ENCODE measurements around the gene TRAPPC8. TPM values are rescaled to one million over a fixed set of nuclear protein-coding genes. Genes with fewer than 3 reads are reported as not detected.

The TRAPPC8 gene
- total and polyA plus RNA-seq, 2 of the 13 experiments (the other 11 are each of a cell fraction or from before 2014, with no cell fraction given) = 34.6 to 50.8 TPM

DNA sequence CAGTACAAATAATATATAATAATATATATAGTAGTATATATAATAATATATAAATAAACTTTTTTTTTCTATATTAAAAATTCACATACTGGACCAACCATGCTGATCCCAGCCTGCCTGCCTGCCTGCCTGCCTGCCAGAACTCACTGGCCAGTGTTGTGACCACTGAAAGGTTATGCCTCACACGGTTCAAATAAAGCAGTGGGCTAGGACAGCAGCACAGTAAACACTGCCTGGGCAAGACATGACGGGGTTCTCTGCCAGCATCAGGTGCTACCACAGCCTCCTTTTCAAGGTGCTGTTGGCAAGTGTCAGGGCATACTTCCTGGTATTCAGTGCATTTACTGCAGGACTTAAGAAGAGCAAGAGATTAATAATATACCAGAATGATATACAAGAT is 67.6 kb downstream of the TRAPPC8 start:
- no peaks in the 10 kb centered on the region for H3K9me3 ChIP-seq (ENCODE audit: low read length)
- ChIA-PET CTCF (ENCODE audit: low intra/inter-chr PET ratio, low total read pairs) (no interaction called here), POLR2A (no interaction called here)
- no TSS peak for BruUV-seq (replicated peaks)
- ATAC-seq (no peak), DNase-seq (ENCODE audit: low spot score) (no peak), FAIRE-seq (no peak)
- intact Hi-C loops (cut with micrococcal nuclease; ENCODE audit: unreplicated experiment) = no loop called here
- no peak overlapping the region for H3K9ac ChIP-seq (ENCODE audit: insufficient read depth, low read depth, low read length)
- no peaks in the 10 kb centered on the region for H3K27me3 ChIP-seq (ENCODE audit: control insufficient read depth in 1 of 2, insufficient read depth in 2 of 2, low read length in 2 of 2)
- TF ChIP-seq FOXK1 (CRISPR knock-in tag; IDR thresholded peaks at IDR 0.05; ENCODE audit: borderline replicate concordance, low read depth) = no peak
- TF ChIP-seq, protein P1, sequence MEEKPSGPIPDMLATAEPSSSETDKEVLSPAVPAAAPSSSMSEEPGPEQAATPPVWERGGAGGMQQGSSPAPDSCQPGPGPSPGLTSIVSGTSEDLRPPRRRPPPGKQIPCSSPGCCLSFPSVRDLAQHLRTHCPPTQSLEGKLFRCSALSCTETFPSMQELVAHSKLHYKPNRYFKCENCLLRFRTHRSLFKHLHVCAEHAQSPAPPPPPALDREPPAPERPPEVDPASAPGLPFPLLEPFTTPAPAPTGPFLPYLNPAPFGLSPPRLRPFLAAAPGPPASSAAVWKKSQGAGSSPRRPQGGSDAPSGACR (CRISPR knock-in tag; IDR thresholded peaks at IDR 0.05) = no peak
- no peak for TF ChIP-seq GABPB1 (CRISPR knock-in tag; IDR thresholded peaks at IDR 0.05)
- TF ChIP-seq FOXP1 (IDR thresholded peaks at IDR 0.05) = no peak
- no peak for TF ChIP-seq FOXP1 (CRISPR knock-in tag; IDR thresholded peaks at IDR 0.05)
- TF ChIP-seq BATF2 (CRISPR knock-in tag; IDR thresholded peaks at IDR 0.05) = no peak
- no peak for TF ChIP-seq AHR (CRISPR knock-in tag; IDR thresholded peaks at IDR 0.05)
- TF ChIP-seq MZF1 (CRISPR knock-in tag; IDR thresholded peaks at IDR 0.05; ENCODE audit: borderline replicate concordance) = no peak
- in situ Hi-C loops (cut with HindIII; ENCODE audit: extremely low pct_ligation_motif_present, low pct_unique_long_range_greater_than_20kb) = no loop called here
- peaks cover 3% of the 10 kb centered on the region for H3K79me2 ChIP-seq (ENCODE audit: insufficient read depth, low read length)
- H3K4me1 ChIP-seq (ENCODE audit: insufficient read depth, low read length) = peaks cover 18% of the 10 kb centered on the region
- H3K4me3 ChIP-seq (replicated peaks in 1 of 3; ENCODE audit: insufficient read depth in 1 of 3, low read depth in 2 of 3, low read length in 3 of 3) = no peak overlapping the region
- no peaks in the 10 kb centered on the region for H4K20me1 ChIP-seq (ENCODE audit: insufficient read depth, low read length)
- peaks cover 3 to 44% of the 10 kb centered on the region in 2 experiments; a peak in 4 of 5 replicates for H3K36me3 ChIP-seq (replicated peaks in 1 of 2; ENCODE audit: control insufficient read depth in 1 of 2, insufficient read depth in 2 of 2, low read length in 2 of 2)
- H3K27ac ChIP-seq (ENCODE audit: extremely low read length, insufficient read depth, low read length) = no peak overlapping the region
- 82% methylated on average over 2 of the region's 2 CpGs for WGBS (ENCODE audit: low lambda C conversion rate)
- no peak overlapping the region for H3K4me2 ChIP-seq (ENCODE audit: low read depth, low read length)
- no peak overlapping the region for H2AFZ ChIP-seq (ENCODE audit: low read length)

- H2AFZ ChIP-seq (ENCODE audit: low read length) = no peak overlapping the region
- no peak for FAIRE-seq
- ChIA-PET CTCF (ENCODE audit: low intra/inter-chr PET ratio, low total read pairs) (no interaction called here), POLR2A (no interaction called here)
- H4K20me1 ChIP-seq (ENCODE audit: insufficient read depth, low read length) = no peaks in the 10 kb centered on the region
- H3K4me1 ChIP-seq (ENCODE audit: insufficient read depth, low read length) = no peaks in the 10 kb centered on the region
- no peak overlapping the region for H3K9ac ChIP-seq (ENCODE audit: insufficient read depth, low read depth, low read length)
- H3K27me3 ChIP-seq (ENCODE audit: control insufficient read depth in 1 of 2, insufficient read depth in 2 of 2, low read length in 2 of 2) = no peaks in the 10 kb centered on the region
- H3K36me3 ChIP-seq (replicated peaks in 1 of 2; ENCODE audit: control insufficient read depth in 1 of 2, insufficient read depth in 2 of 2, low read length in 2 of 2) = peaks cover 9 to 42% of the 10 kb centered on the region in 2 experiments
- no TSS peak for BruUV-seq (replicated peaks)
- no peaks in the 10 kb centered on the region for H3K9me3 ChIP-seq (ENCODE audit: low read length)
- WGBS (ENCODE audit: low lambda C conversion rate) = 96% methylated on average over 1 of the region's 1 CpG
- TF ChIP-seq JDP2 (CRISPR knock-in tag; IDR thresholded peaks at IDR 0.05; ENCODE audit: borderline replicate concordance) (no peak), SRSF9 (IDR thresholded peaks at IDR 0.05; ENCODE audit: borderline replicate concordance, insufficient read depth, low read depth, low read length, poor library complexity, severe bottlenecking) (no peak), ZNF841 (CRISPR knock-in tag; IDR thresholded peaks at IDR 0.05; ENCODE audit: borderline replicate concordance) (no peak), CEBPB (IDR thresholded peaks at IDR 0.05; ENCODE audit: borderline replicate concordance, low read depth, low read length) (peak; percentile 30; the same call in 1 of the 2 replicates), DNMT1 (CRISPR knock-in tag; IDR thresholded peaks at IDR 0.05) (no peak), ZNF557 (CRISPR knock-in tag; IDR thresholded peaks at IDR 0.05) (no peak), ZNF615 (CRISPR knock-in tag; IDR thresholded peaks at IDR 0.05; ENCODE audit: borderline replicate concordance) (no peak)
- intact Hi-C loops (cut with micrococcal nuclease; ENCODE audit: unreplicated experiment) = no loop called here
- H3K27ac ChIP-seq (ENCODE audit: extremely low read length, insufficient read depth, low read length) = no peak overlapping the region
- ATAC-seq = no peak
- in situ Hi-C loops (cut with HindIII; ENCODE audit: extremely low pct_ligation_motif_present, low pct_unique_long_range_greater_than_20kb) = no loop called here
- no peaks in the 10 kb centered on the region for H3K79me2 ChIP-seq (ENCODE audit: insufficient read depth, low read length)
- no peak overlapping the region for H3K4me2 ChIP-seq (ENCODE audit: low read depth, low read length)
- no peak for DNase-seq (ENCODE audit: low spot score)
- H3K4me3 ChIP-seq (replicated peaks in 1 of 3; ENCODE audit: insufficient read depth in 1 of 3, low read depth in 2 of 3, low read length in 3 of 3) = no peak overlapping the region
Observed at GRCh38 chr18:31863103-31863502, 79.8 kb downstream of the TRAPPC8 start.
